Muscle layer of duodenum (tissue), 2 donors: ENCODE measurements around the gene ADGRE2.
"Not testable (repeated sequence)": the region's sequence is repeated elsewhere in the genome, so short reads cannot be mapped to it uniquely, and the experiment has no call there.

Experiments used
- H3K27ac ChIP-seq: one replicate; pipeline ENCODE4 v1.7.0; 2013; ENCODE audit warnings: mild to moderate bottlenecking, low read length
- H3K27me3 ChIP-seq: one replicate; pipeline ENCODE4 v1.7.0; 2013; ENCODE audit warnings: low read depth, mild to moderate bottlenecking, control low read depth, low read length
- H3K36me3 ChIP-seq, 2 donors: one replicate each; pipeline ENCODE4 v1.7.0; 2013; ENCODE audit warnings: low read length in 2 of 2, control low read depth in 1 of 2, mild to moderate bottlenecking in 1 of 2; ENCODE audit not compliant: insufficient read depth in 2 of 2, control insufficient read depth in 1 of 2
- H3K4me1 ChIP-seq, 2 donors: one replicate each; pipeline ENCODE4 v1.7.0; 2013; ENCODE audit warnings: low read length in 2 of 2, mild to moderate bottlenecking in 2 of 2, control low read depth in 1 of 2, moderate library complexity in 1 of 2; ENCODE audit not compliant: insufficient read depth in 2 of 2, control insufficient read depth in 1 of 2
- H3K4me3 ChIP-seq, 2 donors: one replicate each; pipeline ENCODE4 v1.7.0; 2013; ENCODE audit warnings: low read length in 2 of 2, low read depth in 1 of 2, mild to moderate bottlenecking in 1 of 2
- H3K9me3 ChIP-seq, 2 donors: one replicate each; pipeline ENCODE4 v1.7.0; 2013; ENCODE audit warnings: low read length in 2 of 2, control low read depth in 1 of 2, mild to moderate bottlenecking in 1 of 2; ENCODE audit not compliant: control insufficient read depth in 1 of 2
- donor health status: healthy.

Gene ADGRE2

DNA sequence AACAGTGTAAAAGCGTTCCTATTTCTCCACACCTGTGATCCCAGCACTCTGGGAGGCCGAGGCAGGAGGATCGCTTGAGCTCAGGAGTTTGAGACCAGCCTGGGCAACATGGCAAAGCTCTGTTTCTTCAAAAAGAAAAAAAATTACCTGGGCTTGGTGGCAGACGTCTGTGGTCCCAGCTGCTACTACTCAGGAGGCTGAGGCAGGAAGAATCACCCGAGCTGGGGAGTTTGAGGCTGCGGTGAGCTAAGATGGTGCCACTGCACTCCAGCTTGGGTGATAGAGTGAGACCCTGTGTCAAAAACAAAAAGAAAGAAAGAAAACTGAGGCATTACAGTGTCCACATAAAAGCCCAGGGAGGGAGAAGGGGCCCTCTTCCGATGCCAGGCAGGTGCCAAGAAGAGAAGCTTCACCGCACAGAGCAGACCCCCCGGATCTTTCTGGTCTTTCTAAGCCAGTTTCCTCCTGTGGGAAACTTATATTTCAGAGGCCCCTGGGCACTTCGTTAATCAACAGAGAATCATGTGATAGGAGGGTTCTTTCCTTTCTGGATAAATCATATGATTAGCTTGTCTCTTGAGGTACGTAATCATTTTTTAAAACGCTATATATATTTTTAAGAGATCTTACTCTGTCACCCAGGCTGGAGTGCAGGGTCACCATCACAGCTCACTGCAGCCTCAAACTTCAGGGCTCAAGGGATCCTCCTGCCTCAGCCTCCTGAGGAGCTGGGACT is at the start of gene ADGRE2:
Gene ADGRE2 (minus strand): TSS at position 451 of the 736 bp plus-strand sequence. CDS start 1,804 bp downstream, outside the sequence.
- not testable (repeated sequence) for H3K4me3 ChIP-seq, H3K4me1 ChIP-seq, H3K36me3 ChIP-seq, H3K27ac ChIP-seq, H3K9me3 ChIP-seq, H3K27me3 ChIP-seq

DNA sequence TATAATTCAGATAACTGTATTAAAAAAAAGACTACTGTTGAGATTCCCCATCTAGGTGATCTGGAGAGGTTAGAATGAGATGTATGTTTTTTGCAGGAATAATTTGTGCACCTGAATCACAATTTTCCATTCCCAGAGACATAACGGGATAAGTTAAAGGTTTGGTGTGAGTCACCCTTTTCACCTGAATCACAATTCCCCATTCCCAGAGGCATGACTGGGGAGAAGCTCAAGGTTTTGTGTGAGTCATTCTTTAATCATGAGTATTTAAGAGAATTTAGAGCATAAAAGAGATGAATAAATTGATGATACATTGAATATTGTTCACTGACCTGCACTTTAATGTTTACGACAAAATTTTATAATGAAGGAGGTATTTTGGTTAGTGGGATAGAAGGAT is 47.6 kb upstream of the ADGRE2 start:
- Histone ChIP-seq H3K9me3 (peaks cover 0 to 7% of the 10 kb centered on the region in 2 donors), H3K4me3 (no peak overlapping the region), H3K27me3 (no peaks in the 10 kb centered on the region), H3K36me3 (no peaks in the 10 kb centered on the region), H3K4me1 (no peaks in the 10 kb centered on the region), H3K27ac (no peak overlapping the region)

DNA sequence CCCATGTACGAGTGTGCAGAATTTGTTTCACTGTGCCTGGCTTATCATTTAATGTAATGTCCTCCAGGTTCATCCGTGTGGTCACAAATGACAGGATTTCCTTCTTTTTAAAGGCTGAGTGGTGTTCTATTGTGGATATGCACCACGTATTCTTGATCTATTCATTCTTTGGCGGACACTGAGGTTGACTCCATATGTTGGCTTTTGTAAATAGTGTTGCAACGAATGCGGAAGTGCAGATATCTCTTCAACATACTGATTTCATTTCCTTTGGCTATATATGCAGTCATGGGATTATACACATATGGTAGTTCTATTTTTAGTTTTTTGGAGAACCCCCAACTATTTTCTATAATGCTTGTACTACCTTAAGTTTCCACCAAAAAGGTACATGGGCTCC is 43.6 kb upstream of the ADGRE2 start:
- H3K36me3 ChIP-seq: no peaks in the 10 kb centered on the region
- H3K9me3 ChIP-seq: peaks cover 0 to 7% of the 10 kb centered on the region in 2 donors
- no peaks in the 10 kb centered on the region for H3K27me3 ChIP-seq
- H3K4me3 ChIP-seq: no peak overlapping the region
- no peaks in the 10 kb centered on the region for H3K4me1 ChIP-seq
- no peak overlapping the region for H3K27ac ChIP-seq

DNA sequence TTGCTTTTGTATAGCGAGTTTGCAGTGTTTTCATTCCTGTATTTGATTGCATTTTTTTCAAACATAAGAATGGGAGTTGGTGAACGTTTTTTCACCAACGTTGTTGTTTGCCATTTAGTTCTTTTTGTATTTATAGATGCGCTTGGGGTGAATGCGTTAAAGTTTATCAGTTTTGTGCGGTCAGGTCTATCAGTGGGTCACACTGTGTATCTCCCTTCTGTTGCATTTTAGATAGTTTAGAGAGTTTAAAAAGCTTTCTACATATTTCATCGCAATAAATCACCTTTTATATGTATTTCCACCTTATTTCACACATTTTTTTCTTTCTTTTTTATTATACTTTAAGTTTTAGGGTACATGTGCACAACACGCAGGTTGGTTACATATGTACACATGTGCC is 40.2 kb upstream of the ADGRE2 start:
- no peak overlapping the region for H3K4me3 ChIP-seq
- H3K9me3 ChIP-seq: no peaks in the 10 kb centered on the region
- no peak overlapping the region for H3K27ac ChIP-seq
- no peaks in the 10 kb centered on the region for H3K4me1 ChIP-seq
- no peaks in the 10 kb centered on the region for H3K27me3 ChIP-seq
- H3K36me3 ChIP-seq: no peaks in the 10 kb centered on the region

DNA sequence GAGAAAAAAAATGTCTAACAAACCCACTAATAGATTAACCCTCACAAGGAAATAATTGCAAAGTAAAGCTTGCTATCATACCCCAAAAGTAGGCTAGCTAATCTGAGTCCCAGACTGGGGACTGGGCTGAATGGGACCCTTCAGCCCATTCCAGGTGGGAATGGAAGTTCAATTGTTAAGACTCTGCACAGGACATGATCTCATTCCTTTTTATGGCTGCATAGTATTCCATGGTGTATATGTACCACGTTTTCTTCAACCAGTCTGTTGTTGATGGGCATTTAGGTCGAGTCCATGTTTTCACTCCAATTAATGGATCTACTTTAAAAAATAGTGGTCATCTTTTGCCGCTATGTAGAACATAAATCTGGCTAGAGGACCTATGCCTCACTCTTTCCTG is 38.7 kb upstream of the ADGRE2 start:
- no peak overlapping the region for H3K27ac ChIP-seq
- no peaks in the 10 kb centered on the region for H3K9me3 ChIP-seq
- H3K4me3 ChIP-seq: no peak overlapping the region
- H3K4me1 ChIP-seq: no peaks in the 10 kb centered on the region
- no peaks in the 10 kb centered on the region for H3K27me3 ChIP-seq
- H3K36me3 ChIP-seq: no peaks in the 10 kb centered on the region

DNA sequence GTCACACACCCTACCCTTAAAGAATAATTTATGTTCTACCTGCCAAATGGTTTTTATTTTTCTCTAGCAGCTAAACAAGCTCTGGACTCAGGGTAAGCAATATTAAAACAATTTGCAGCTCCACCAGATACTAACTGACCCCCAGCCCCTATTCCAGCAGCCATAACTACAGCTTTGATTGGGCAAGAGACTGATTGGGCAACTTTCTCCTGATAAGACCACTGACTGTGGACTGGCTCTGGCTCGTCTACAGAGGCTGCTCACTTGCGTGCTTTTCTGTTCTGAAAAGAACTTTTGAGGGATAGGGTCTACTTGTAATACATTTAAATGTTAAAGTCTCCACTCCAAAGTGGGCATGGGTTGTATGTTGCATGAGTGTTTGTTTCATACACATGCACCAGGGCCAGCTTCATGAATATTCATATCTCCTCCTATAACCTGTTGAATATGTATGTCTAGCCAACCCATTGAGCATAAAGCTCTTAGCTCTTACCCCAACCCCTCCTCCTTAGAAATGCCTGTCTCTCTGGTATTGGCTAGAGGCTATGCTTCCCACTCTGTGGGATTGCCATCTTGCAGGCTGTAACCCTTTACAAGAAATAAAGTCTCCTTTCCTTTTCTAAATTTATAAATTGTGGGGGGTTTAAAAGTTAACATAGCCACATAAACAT is 36.8 kb upstream of the ADGRE2 start:
- Histone ChIP-seq H3K4me3 (no peak overlapping the region), H3K9me3 (no peaks in the 10 kb centered on the region), H3K4me1 (no peaks in the 10 kb centered on the region), H3K27ac (no peak overlapping the region), H3K27me3 (no peaks in the 10 kb centered on the region), H3K36me3 (no peaks in the 10 kb centered on the region)

DNA sequence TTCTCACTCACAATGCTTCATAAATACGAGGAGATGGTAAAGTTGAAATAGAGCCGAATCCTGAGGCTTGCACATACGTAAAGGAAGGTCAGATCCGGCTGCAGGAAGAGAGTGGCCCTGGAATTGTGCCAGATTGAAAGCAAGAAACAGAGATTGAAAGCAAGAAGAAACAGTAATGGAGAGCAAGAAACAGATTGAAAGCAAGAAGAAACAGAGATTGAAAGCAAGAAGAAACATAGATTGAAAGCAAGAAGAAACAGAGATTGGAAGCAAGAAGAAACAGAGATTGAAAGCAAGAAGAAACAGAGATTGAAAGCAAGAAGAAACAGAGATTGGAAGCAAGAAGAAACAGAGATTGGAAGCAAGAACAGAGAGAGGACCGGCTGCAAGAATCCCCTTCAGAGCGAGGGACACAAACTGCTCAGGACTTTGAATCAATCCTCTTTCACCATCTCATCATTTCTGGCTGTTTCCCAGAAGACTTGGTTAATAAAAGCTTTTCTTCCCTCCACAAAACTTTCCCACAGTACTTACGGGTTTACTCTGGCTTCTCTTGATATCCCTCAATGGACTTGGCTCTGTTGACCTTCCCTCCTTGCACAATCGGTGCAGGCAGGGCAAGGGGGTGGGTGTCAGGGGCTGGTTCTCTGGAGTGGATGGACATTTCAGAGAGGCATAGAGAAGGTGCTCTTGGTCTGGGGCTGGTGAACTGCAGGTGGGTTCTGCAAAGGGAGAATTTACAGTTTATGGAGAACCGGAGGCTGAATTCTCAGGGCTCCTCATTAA is 31.1 kb upstream of the ADGRE2 start:
- H3K9me3 ChIP-seq: no peaks in the 10 kb centered on the region
- H3K27ac ChIP-seq: no peak overlapping the region
- no peaks in the 10 kb centered on the region for H3K27me3 ChIP-seq
- H3K4me3 ChIP-seq: no peak overlapping the region
- H3K36me3 ChIP-seq: no peaks in the 10 kb centered on the region
- no peaks in the 10 kb centered on the region for H3K4me1 ChIP-seq

DNA sequence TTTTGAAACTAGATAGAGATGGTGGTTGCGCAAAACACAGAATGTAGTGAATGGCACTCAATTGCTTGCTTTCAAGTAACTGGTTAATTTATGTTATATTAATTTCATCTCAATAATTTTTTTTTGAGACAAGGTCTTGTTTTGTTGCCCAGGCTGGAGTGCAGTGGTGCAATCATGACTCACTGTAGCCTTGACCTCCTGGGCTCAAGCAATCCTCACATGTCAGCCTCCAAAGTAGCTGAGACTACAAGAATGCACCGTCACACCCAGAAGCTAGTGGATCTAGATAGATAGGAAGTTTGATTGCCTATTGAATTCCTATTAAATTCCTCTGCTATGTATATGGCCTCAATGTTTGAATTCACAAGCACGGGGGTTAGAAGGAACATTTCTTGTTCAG is 26.4 kb upstream of the ADGRE2 start:
- no peaks in the 10 kb centered on the region for H3K27me3 ChIP-seq
- H3K4me1 ChIP-seq: no peaks in the 10 kb centered on the region
- H3K9me3 ChIP-seq: no peaks in the 10 kb centered on the region
- no peak overlapping the region for H3K27ac ChIP-seq
- H3K36me3 ChIP-seq: no peaks in the 10 kb centered on the region
- no peak overlapping the region for H3K4me3 ChIP-seq

DNA sequence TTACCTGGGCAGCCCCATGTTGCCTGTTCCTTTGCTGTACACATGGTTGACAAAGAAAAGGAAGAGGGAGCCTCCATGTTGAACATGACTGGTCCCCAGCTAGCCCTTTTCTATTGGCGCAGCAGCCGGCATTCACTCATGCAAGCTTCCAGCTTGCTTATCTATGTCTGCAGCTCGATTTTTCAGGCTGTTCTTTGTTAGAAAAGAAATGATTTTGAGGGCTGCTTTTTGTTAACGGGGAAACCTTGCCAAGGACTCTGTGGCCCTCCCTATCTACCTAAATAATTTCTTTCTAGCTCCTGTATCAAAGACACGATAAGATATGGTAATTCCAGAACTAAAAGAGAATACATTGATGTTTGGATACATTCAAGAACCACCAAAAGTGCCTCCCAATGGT is 20.4 kb upstream of the ADGRE2 start:
- H3K27ac ChIP-seq: no peak overlapping the region
- H3K27me3 ChIP-seq: no peaks in the 10 kb centered on the region
- H3K4me1 ChIP-seq: no peaks in the 10 kb centered on the region
- no peaks in the 10 kb centered on the region for H3K36me3 ChIP-seq
- H3K9me3 ChIP-seq: no peaks in the 10 kb centered on the region
- no peak overlapping the region for H3K4me3 ChIP-seq

DNA sequence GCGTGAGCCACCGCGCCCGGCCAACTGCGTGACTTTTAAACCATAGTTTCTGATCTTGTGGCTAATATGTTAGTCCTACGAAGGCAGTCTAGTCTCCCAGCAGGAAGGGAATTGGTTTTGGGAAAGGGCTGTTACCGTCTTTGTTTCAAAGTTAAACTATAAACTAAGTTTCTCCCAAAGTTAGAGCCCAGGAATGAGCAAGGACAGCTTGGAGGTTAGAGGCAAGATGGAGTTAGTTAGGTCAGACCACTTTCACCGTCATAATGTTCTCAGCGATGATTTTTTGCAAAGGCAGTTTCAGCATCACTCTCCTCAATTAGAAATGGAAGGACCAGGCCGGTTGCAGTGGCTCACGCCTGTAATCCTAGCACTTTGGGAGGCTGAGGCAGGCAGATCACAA is 17.7 kb upstream of the ADGRE2 start:
- Histone ChIP-seq H3K36me3 (no peaks in the 10 kb centered on the region), H3K27ac (no peak overlapping the region), H3K27me3 (no peaks in the 10 kb centered on the region), H3K4me1 (no peaks in the 10 kb centered on the region), H3K4me3 (no peak overlapping the region), H3K9me3 (peaks cover 0 to 3% of the 10 kb centered on the region in 2 donors)

DNA sequence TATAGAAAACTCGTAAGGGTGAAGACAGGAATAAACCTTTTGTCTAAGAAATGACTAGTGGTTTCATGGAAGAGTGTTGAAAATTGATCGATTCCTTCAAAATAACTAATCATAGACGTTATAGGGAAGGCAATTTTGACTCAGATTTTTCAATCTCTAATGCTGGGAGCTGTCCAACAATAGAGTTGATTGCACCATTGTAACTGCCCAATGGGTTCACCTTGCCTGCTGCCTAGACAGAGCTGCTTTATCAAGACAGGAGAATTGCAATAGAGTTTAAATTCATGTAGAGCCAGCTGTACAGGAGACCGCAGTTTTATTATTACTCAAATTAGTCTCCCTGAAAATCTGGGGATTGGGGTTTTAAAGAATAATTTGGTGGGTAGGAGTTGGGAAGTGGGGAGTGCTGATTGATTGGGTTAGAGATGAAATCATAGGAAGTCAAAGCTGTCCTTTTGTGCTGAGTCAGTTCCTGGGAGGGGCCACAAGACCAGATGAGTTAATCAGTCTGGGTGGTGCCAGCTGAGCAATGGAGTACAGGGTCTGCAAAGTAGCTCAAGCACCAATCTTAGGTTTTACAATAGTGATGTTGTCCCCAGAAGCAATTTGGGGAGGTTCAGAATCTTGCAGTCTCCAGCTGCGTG is 16.8 kb upstream of the ADGRE2 start:
- Histone ChIP-seq H3K27ac (no peak overlapping the region), H3K27me3 (no peaks in the 10 kb centered on the region), H3K4me1 (no peaks in the 10 kb centered on the region), H3K36me3 (no peaks in the 10 kb centered on the region), H3K9me3 (peaks cover 0 to 3% of the 10 kb centered on the region in 2 donors), H3K4me3 (no peak overlapping the region)
